Fibroblast of skin of scalp (primary cell): Measurements from ENCODE around the gene GARIN5A.
"Not testable (repeated sequence)": the region's sequence is repeated elsewhere in the genome, so short reads cannot be mapped to it uniquely, and the experiment has no call there.

Experiments
- DNase-seq: peaks from one replicate; pipeline ENCODE4 v3.0.0-alpha.2; 2013

GARIN5A gene

DNA sequence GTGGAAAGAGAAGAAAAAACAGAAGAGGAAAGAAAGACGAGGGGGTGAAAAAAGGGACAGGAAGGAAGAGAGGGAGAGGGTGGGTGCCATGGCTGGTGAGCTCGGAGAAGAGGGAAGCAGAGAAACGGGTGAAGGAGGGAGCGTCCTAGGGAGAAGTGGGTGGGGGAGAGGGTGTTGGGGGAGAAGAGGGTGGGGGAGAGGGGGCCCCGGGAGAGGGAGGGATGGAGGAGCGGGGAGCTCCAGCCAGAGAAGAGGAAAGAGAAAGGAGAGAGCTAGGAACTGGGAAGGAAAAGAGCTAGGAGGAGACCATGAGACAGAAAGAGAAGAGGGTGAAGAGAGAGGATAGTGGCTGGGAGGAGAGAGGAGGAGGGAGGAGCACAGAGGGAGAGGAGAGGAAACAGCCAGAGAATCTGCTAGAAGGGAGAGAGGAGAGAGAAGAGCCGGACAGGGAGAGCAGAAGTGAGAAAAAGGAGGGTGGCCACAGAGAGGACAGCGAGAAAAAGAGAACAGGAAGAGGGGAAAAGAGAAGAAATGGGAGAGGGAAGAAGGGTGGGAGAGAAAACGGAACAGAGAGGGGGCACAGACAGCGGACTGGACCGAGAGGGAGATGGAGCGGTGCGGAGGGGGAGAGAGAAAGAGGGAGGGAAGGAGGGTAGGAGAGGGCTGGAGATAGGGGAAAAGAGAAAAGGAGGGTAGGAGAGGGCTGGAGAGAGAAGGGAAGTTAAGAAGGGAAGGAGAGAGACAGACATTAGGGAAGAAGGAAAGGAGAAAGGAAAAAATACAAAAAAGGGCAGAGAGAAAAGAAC, 11.9 kb upstream of the GARIN5A start:
- DNase-seq: no peak

DNA sequence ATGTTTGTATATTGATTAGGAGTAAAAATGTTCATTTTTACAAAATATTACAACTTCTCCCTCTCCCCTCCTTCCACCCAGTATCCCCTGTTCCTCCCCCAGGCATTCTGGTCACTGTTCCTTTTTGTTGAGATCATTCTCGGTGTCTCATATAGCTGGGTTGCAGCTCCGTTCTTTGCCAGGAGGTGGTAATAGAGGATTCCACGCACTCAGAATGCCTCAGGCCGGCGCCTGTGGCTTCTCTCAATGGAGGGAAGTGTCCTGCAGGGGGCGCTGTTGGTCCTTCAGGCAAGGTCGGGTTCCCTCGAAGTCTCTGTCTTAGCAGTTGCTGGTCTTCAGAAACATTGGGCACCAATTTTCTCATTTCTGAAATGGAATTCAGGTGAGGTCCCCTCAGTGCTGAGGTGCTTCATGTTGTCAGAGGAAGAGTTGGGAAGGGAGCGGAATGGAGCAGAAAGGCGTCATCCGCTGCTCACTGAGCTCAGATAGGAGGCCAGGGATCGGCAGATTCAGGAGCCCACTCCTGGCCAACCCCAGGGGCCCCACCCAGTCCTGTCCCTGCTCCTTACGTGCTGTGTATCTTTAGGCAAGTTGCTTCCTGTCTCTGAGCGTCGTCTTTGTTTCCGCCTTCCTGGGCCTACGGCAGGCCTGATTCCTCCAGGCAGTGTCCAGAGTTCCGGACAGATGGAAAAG, 10.3 kb upstream of the GARIN5A start:
- peak; percentile 36 for DNase-seq

DNA sequence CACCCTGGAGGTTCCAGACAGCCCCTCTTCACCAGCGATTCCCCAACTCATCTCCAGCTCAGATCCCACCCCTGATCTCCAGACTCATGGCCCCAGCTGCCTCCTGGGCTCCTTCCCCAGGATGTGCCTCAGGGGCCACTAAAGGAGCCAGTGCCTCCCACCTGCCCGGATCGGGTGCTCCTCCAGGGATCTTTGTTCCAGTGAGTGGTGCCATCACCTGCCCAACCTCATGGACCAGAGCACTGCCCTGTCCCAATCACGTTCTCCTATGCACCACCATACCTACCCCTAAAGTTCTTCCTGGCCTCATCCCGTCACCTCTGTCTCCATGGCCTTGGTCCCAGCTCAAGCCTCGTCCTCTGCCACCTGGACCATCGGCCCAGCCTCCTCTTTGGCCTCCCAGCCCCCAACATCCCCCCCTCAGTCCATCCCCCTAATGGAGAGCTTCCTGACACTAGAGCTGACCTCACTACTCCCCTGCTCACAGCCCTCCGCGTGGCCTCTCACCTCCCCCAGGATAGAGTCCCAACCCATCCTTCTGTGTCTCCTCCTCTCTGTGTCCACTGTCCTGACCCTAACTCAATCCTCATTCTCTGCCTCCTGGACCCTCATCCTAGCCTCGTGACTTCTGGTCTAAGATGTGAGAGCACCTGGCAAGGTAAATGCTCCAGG, 8.8 kb upstream of the GARIN5A start:
- no peak for DNase-seq

DNA sequence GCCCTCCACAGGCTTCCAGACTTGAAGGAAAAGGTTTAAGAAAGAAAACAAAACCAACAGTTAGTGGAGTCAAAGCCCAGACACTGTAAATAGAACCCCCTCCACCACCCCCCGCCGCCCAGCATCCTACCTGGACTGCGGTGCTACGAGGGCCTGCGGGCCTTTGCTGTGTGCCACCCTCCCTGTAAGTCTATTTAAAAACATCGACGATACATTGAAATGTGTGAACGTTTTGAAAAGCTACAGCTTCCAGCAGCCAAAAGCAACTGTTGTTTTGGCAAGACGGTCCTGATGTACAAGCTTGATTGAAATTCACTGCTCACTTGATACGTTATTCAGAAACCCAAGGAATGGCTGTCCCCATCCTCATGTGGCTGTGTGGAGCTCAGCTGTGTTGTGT, 6.3 kb upstream of the GARIN5A start:
- no peak for DNase-seq

DNA sequence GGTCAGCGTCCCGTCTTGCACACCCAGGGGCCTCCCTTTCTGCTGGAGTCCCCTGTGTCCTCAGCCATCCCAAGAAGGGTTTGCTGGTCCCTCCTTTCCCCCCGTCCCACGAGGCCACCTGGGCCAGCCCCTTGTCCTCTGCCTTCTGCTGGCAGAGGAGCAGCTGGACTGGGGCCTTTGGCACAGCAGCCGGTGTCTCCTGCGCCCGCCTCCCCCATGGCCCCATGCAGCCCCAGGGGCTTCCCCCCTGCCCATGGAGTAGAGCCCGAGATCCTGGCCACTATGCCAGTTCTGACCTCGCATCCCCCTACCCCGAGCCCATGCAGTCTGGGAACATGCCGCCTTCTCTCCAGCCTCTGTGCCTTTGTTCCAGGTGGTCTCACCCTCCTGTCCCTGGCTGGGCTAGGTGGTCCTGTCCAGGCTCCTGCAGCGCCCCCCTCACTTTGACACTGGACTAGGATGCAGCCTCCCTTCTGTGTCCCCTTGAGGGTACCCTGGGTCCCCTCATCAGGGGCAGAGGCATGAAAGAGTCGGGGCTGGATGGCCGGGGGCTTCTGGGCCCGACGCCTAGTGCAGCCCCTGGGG, 5.7 kb upstream of the GARIN5A start:
- DNase-seq: no peak

DNA sequence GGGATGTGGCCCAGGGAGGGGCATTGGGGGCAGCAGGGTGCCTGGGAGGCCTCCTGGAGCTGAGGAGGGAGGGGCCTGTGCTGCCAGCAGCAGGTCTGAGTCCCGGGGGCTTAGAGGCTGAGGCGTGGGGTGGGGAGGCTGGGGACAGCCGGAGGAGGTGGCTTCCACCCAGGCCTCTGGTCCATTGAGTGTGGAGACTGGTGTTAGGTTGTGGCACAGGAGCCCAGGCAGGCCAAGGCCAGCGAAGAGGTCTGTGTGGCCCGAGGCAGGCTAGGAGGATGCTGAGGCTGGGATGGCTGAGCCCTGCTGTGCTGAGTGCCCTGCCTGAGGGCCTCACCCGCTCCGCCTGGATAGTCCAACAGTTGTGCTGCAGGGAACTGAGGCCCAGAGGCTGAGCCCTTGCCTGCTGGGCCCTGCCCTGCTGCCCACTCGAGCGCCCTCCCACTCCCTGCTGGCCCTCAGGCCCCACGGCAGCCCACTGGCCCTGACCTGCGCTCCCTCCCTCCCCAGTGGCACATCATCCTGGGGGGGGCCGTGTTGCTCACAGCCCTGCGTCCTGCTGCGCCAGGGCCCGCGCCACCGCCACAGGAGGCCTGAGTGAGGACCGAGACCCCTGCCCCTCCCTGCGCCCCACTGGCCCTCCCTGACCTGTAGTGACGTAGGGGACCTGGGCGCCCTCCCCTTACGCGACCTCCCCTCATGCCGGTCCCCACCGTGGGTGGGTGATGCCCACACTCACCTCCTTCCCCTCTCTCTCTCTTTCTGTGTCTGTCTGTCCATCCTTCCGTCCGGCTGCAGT, 4.9 kb upstream of the GARIN5A start:
- no peak for DNase-seq

DNA sequence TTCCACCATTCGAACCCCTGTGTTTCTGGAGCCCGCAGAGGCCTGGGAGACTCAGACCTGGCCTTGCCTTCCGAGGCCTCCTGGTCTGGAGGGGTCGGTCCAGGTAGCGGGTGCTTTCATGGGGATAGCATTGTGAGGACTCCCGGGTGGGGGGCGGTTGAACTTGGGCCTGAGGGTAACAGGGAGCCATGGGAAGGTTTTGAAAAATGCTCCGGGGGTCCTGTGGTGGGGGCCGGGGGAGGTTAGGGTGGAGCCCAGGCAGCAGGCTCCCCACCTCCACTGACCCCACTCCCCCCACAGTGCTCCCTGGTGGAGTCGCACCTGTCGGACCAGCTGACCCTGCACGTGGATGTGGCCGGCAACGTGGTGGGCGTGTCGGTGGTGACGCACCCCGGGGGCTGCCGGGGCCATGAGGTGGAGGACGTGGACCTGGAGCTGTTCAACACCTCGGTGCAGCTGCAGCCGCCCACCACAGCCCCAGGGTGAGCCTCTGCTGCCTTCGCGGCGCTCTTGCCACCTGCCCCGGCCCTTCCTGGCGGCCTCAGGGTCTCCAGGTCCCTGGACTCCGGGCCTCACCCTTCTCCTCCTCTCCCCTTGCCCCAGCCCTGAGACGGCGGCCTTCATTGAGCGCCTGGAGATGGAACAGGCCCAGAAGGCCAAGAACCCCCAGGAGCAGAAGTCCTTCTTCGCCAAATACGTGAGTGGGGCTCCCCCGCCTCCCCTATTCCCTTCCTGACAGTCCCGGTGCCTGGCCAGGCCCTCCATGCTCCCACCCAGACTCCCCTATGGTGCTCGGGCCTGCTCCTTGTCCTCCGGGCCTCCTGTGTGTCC, 3.8 kb upstream of the GARIN5A start:
- DNase-seq: no peak

DNA sequence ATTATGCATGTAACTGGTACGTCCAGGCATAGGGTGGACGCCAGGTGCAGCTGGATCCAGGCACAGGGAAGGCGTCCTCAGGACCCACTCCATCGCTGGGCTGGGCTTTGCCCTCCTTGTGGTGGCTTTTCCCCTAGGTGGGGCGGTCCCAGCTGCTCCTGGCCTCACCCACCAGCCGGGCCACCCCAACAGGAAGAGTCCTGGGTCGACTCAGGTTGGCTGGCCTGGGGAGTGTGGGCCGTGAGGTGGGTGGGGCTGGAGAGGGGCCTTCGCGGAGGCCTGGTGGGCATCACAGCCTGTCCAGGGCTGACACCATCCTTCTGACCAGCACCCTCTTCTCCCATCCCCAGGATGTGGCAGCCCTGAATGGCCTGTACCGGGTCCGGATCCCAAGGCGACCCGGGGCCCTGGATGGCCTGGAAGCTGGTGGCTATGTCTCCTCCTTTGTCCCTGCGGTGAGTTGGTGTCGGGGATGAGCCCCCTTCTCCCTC, 3.2 kb upstream of the GARIN5A start:
- no peak for DNase-seq

DNA sequence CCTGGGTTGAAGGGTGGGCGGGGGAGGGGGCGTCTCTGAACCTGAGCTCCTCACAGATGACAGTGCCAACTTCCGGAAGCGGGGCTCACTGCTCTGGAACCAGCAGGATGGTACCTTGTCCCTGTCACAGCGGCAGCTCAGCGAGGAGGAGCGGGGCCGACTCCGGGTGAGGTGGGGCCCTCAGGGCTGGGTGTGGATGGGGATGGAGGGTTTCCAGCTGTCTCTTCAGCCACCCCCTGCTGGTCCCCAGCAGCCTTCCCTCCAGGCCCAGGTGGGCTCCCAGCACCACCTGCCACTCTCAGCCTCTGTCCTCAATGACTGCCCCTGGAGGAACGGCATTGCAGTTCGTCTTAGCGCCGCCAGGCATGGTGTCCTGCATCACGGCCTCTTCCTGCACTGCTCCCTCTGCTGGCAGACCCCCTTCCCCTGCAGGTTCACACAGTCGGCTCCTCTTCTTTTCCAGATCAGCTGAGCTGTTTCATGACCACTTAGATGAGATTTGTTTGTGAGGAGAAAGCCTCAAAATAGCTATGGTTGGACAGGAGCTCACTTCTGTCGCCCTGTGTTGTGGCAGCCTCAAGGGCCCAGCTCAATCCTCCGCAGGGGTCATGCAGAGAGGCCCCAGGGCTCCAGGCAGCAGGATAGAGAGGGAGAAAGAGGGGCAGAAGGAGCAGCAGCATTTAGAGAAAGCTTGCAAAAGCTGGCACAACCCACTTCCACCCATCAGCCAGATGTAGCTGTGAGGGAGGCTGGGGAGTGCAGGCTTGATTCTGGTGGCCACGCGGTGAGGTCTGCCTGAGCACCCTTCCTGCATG, 2.5 kb upstream of the GARIN5A start:
- DNase-seq: peak; percentile 43

DNA sequence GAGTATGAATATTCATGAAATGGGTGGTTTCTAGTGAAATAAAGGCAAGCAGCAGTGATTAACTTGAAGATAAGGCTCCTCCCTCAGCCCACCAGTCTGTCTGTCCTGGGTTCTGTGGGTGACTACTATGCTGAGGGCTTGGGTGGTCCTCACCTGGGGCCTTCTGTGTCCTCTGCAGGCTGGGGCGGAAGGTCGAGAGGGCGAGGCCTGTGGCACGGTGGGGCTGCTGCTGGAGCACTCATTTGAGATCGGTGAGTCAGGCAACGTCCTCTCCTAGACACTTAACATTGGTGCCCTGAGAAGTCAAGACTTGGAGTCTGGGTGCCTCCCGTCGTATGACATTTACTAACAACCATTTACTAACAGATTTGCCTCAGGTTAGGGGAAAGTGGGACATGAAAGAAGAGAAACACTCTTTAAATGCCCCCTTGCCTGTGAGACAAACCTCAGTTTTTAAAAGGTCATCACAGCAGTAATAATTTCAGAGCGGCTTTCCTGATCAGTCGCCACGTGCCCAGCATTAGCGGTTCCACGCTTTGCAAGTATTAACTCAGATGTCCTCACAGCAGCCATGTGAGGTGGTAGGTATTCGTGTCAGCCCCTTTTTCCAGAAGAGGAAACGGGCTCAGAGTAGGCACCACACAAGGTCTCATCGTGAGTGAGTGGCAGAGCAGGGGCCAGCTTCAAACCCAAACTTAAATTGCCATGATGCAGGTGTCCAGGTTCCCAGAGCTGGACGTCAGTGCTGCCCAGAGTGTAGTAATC, 1.3 kb upstream of the GARIN5A start:
- DNase-seq: no peak

DNA sequence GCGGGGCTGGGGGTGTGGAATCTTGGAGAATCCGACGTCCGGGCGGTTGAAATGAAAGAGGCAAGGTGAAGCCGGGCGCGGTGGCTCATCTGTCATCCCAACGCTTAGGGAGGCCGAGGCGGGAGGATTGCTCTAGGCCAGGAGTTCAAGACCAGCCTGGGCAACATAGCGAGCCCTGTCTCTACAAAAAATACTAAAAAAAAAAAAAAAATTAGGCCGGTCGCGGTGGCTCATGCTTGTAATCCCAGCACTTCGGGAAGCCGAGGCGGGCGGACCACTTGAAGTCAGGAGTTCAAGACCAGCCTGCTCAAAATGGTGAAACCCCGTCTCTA, 225 bp upstream of the GARIN5A start:
- DNase-seq: no peak

DNA sequence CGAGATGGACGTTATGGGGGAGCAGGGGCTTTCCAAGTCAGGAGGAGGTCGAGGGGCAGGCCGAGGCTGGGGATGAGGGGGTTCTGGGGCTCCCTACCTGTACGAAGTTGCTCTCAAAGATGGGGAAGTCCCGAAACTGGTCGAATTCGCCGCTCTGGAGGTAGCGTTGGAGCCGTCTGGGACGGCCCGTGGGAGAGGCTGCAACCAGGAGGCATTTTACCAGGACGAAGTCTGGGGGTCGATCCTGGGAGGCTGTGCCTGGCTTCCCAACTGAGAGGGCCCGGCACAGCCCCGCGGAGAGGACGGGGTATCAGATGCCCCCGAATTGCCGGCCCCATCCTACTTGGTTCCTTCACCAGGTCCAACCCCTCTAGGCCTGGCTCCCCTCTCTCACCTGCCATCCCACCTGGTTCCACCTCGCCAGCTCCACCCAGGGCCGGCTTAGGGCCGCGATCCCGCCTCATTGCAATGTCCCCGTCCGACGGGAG, 868 bp downstream of the GARIN5A start:
- DNase-seq: no peak

DNA sequence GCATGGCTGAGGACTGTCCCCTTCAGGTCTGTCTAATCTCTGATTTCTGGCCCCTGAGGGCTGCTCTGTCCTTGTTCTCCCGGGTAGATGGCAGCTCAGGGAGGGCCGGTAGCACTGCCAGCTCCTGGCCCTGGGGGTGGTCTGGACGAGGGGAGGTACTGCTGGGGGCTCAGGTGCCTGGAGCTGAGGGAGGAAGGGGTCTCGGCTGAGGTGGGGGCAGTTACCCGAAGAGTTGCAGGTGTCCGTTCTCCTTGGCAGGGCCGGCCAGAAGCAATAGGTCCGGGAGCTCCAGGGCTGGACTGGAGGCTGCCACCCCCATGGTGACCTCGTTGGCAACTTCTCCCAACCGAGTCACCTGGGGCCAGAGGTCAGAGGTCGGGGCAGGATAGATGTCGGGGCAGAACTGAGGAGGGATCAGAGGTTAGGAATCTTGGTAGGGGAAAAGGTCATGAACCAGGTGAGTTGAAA, 1.5 kb downstream of the GARIN5A start:
- no peak for DNase-seq

DNA sequence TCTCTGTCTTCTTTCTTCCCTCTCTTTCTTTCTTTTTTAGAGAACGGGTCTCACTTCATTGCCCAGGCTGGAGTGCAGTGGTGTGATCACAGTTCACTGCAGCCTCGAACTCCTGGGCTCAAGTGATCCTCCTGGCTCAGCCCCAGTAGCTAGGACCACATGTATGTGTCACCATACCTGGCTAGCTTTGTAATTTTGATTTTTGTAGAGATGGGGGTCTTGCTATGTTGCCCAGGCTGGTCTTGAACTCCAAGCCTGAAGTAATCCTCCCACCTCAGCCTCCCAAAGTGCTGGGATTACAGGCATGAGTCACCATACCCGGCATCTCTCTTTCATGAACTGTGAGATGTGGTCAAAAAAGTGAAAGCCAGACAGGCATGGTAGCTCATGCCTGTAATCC, 3.3 kb downstream of the GARIN5A start:
- not testable (repeated sequence) for DNase-seq

DNA sequence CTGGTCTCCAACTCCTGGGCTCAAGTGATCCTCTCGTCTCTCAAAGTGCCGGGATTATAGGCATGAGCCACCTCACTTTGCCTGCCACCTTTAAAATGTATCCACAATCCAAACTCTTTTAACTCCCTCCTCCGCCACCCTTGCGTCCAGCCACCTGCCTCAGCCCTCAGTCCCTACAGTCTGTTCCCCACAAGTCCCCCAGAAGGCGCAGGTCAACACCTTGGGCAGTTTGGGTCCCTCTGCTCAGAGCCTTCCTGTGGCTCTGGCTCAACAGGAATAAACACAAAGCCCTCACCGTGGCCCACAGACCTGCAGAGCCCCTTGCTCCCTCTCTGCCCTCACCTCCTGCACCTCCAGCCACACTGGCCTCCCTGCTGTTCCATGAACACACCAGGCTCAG, 7.8 kb downstream of the GARIN5A start:
- no peak for DNase-seq

DNA sequence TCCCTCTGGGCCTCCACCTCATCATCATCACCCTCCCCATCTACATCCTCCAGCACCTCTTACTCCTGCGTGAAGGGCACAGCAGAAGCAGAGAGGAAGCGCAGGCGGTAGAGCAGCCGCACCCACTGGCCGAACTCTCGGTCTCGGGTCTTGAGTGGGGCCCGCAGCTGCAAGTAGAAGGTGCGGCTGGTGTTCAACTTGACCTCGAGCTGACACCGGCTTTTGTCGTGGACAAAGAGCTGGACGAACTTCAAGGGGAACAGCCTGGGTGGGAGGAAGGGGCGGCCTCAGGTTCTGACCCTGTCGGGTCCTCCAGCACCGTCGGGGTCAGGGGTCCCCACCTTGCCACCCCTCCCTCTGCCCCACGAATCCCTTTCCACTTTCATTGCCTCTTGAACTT, 9.1 kb downstream of the GARIN5A start:
- no peak for DNase-seq

DNA sequence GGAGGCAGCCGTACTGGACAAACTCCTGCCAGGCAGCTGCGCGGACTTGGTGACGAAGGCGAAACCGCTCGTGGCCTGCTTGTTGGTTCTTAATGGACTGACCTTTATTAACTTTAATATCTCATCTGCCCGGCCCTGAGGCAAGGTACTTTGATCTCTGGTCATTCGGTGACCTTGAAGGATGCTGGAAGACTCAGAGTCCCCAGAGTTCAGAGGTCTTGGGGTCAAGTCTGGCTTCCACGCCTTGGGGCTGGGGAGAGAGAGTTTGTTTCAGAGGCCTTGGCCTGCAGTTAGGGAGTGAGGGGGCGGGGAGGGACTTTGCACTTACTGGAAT, 10.0 kb downstream of the GARIN5A start:
- DNase-seq: no peak

DNA sequence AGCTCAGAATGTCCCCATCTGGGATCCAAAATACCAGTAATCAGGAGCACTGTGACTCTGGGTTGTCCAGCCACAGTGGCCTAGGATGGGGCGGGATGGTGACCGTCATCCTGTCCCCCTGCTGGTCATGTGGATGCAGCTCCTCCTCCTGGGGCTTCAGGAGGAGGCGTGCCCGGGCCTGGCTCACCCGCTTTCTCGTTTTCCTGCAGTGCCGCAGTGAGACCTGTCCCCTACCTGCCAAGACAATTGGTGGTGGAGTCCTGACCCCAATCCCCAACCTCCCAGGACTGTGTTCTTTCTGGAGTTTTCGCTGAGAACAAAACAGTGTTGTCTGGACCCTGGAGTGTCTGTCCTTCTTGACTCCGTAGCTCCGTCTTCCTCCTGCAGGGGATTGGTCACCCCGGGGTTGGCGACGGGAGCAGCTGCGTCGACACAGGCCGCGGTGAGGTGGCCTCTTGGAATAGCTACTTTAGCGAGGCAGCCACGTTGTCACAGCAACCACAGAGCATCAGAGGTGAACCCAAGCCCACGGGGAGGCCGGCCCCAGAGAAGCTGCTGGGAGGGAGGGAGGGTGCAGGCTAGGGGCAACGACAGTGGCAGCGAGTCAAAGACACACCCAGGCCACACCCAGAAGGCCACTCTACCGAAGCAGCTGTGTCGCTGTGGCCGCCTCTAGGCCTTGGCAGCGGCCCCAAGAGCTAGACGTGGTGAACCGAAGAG, 10.5 kb downstream of the GARIN5A start:
- DNase-seq: peak; percentile 9

DNA sequence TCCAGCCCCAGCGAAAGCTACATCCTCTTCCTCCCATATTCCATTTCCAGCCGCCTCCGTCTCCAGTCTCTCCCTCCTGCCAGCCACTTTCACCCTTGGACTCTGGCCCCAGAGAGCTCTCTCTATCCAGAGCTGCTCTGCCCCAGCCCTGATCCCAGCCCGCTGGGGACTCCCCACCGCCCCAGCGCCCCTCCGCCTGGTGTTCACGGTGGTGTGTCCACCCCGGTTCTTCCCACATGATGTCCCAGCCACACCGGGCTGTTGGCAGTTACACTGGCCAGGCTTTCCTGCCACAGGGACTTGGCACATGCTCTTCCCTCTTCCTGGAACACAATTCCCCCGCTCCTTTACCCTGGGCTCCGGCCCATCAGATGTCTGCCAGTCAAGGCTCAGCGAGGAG, 11.6 kb downstream of the GARIN5A start:
- DNase-seq: no peak
